Erythroblast (primary cell): ENCODE results near the gene AUTS2.

Experiments used
- DNase-seq, 2 experiments: peaks; one replicate each; lab custom pipeline; 2025; lab: John Stamatoyannopoulos, UW
- GATA1 ChIP-seq: IDR thresholded peaks from 2 replicates; pipeline ENCODE4 v1.6.1; 2011; ENCODE audit warnings: low read depth, mild to moderate bottlenecking, control low read depth, low read length, moderate library complexity
- POLR2A ChIP-seq: IDR thresholded peaks from 2 replicates; pipeline ENCODE4 v1.6.1; 2011; ENCODE audit warnings: mild to moderate bottlenecking, low read length

The AUTS2 gene

GRCh38 chr7:69879989-69880388, 281.7 kb downstream of the AUTS2 start:
- TF ChIP-seq GATA1 (no peak), POLR2A (no peak)
- DNase-seq: no peak

GRCh38 chr7:69880840-69881239, 282.6 kb downstream of the AUTS2 start:
- DNase-seq: no peak
- TF ChIP-seq GATA1 (no peak), POLR2A (no peak)

GRCh38 chr7:69882269-69882668, 284.0 kb downstream of the AUTS2 start:
- TF ChIP-seq GATA1: no peak
- TF ChIP-seq POLR2A: no peak

GRCh38 chr7:69883399-69883891, 285.2 kb downstream of the AUTS2 start:
- TF ChIP-seq POLR2A (no peak), GATA1 (no peak)
- no peak for DNase-seq

More at GRCh38 chr7:69882269-69882668, 284.0 kb downstream of the AUTS2 start:
- DNase-seq: no peak

GRCh38 chr7:69885431-69885830, 287.2 kb downstream of the AUTS2 start:
- DNase-seq: no peak
- TF ChIP-seq GATA1 (no peak), POLR2A (no peak)

GRCh38 chr7:69889338-69889975, 291.2 kb downstream of the AUTS2 start:
- DNase-seq: no peak
- TF ChIP-seq GATA1 (no peak), POLR2A (no peak)

- no peak for TF ChIP-seq POLR2A
- no peak for TF ChIP-seq GATA1
- no peak for DNase-seq
Observed at GRCh38 chr7:69889976-69890351, 291.7 kb downstream of the AUTS2 start.

- no peak for DNase-seq
- TF ChIP-seq POLR2A: no peak
- TF ChIP-seq GATA1: no peak
Observed at GRCh38 chr7:69892790-69893189, 294.5 kb downstream of the AUTS2 start.

- DNase-seq: peak; percentile 23 to 35
- TF ChIP-seq POLR2A (no peak), GATA1 (no peak)
Observed at GRCh38 chr7:69893906-69894305, 295.6 kb downstream of the AUTS2 start.

- no peak for DNase-seq
- TF ChIP-seq GATA1 (no peak), POLR2A (no peak)
Observed at GRCh38 chr7:69895446-69895845, 297.2 kb downstream of the AUTS2 start.

GRCh38 chr7:69896121-69896520, 297.8 kb downstream of the AUTS2 start:
- TF ChIP-seq POLR2A (no peak), GATA1 (no peak)
- DNase-seq: no peak

GRCh38 chr7:69898189-69898588, 299.9 kb downstream of the AUTS2 start:
- TF ChIP-seq GATA1 (no peak), POLR2A (no peak)
- no peak for DNase-seq

- DNase-seq: no peak
- TF ChIP-seq POLR2A (no peak), GATA1 (no peak)
Observed at GRCh38 chr7:69903410-69903809, 305.1 kb downstream of the AUTS2 start.

GRCh38 chr7:69906283-69906995, 308.2 kb downstream of the AUTS2 start:
- no peak for DNase-seq
- TF ChIP-seq GATA1: no peak
- no peak for TF ChIP-seq POLR2A

GRCh38 chr7:69907720-69908119, 309.4 kb downstream of the AUTS2 start:
- TF ChIP-seq GATA1: no peak
- TF ChIP-seq POLR2A: no peak
- DNase-seq: no peak
